ENCODE measurements around the gene HOXD8.
A peak's percentile ranks its signal among the peaks of the same experiment; 100 is the strongest.

HOXD8 gene

DNA sequence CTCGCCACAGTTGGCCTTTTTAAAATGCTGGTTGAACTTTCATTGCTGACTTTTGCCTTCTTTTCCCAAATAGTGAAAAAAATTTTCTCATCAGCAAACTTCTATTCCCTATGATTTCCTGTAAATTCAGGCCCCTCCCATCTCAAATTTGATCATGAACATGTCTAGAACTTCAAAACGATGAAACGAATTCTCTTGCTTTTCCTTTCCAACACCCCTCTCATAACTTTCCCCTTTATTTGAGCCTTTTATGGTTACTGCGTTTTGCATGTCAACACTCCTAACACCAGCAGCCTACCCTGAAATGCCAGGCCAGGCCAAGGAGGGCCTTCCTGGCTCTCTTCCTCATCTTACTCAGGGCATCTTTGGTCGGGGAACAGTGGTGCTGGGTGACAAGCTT, 38.6 kb upstream of the HOXD8 start:
- DNase-seq (ENCODE audit: low spot score), result no peak
- FAIRE-seq, result no peak

DNA sequence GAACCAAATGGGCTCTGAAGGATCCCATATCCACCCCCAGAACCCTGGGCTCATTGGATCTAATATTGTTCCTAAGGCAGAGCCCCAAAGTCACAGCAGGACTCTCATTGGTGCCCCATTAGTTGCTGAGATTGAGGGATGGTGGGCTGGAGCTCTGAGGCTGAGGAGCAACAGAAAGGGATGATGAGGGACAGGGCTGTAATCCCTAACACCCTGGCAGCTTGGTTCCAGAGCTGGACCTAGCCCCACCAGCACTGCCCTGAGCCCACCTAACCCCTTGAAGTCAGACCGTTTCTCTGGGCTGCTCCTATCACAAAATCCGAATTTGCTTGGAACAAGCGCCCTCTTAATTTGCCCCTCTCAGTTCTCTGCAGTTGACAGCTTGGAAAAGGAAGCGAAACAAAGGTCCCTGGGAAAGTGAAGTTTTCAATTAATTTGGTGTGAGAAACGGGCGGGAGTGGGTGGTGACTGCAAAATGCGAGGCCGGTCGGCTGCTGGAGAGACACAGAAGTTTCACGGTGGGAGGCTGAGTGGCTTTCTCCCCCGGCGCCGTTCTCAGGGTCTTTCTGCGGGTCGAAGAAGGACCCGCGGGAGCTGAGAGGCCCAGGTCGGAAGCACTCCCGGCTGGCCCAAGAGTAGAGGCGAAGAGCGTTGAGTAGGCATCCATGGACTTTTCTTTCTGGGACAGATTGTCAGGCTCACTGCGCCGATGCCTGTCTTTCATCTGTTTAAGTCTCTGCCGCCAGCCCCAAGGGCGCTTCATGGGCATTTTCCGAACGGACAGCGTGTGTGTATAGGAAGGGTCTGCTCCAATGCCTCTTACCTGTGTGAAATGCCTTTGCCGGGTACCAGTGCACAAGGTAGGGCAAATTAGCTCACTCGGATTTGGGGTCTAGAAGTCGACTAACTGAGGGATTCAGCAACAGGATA, 37.9 kb upstream of the HOXD8 start:
- no peak for DNase-seq (ENCODE audit: low spot score)

GRCh38 chr2:176092270-176093144, 37.0 kb upstream of the HOXD8 start, which contains the start of gene HOXD13:
Gene HOXD13 (plus strand): TSS chr2:176092721. CDS start chr2:176092891, 170 bp downstream.
- no peak for FAIRE-seq

More for the DNA sequence above, 37.9 kb upstream of the HOXD8 start:
- FAIRE-seq, result no peak

GRCh38 chr2:176093145-176093897, 36.2 kb upstream of the HOXD8 start:
- DNase-seq (ENCODE audit: low spot score) (no peak), FAIRE-seq (no peak)

More at GRCh38 chr2:176092270-176093144, 37.0 kb upstream of the HOXD8 start, which contains the start of gene HOXD13:
- no peak for DNase-seq (ENCODE audit: low spot score)

GRCh38 chr2:176093898-176094249, 35.6 kb upstream of the HOXD8 start:
- FAIRE-seq (no peak), DNase-seq (ENCODE audit: low spot score) (no peak)

DNA sequence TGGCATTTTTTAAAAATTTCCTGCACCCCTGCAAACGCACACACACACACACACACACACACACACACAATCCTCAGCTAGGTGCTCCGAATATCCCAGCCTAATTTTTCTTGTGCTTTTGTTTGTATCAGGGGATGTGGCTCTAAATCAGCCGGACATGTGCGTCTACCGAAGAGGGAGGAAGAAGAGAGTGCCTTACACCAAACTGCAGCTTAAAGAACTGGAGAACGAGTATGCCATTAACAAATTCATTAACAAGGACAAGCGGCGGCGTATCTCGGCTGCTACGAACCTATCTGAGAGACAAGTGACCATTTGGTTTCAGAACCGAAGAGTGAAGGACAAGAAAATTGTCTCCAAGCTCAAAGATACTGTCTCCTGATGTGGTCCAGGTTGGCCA, 35.2 kb upstream of the HOXD8 start:
- FAIRE-seq (no peak), DNase-seq (ENCODE audit: low spot score) (no peak)

- FAIRE-seq (no peak), DNase-seq (ENCODE audit: low spot score) (no peak)
These were observed 34.1 kb upstream of the HOXD8 start for GRCh38 chr2:176095421-176095820.

- peak; percentile 37 for DNase-seq (ENCODE audit: low spot score)
- FAIRE-seq, result no peak
These were observed 33.1 kb upstream of the HOXD8 start for GRCh38 chr2:176096243-176096985.

DNA sequence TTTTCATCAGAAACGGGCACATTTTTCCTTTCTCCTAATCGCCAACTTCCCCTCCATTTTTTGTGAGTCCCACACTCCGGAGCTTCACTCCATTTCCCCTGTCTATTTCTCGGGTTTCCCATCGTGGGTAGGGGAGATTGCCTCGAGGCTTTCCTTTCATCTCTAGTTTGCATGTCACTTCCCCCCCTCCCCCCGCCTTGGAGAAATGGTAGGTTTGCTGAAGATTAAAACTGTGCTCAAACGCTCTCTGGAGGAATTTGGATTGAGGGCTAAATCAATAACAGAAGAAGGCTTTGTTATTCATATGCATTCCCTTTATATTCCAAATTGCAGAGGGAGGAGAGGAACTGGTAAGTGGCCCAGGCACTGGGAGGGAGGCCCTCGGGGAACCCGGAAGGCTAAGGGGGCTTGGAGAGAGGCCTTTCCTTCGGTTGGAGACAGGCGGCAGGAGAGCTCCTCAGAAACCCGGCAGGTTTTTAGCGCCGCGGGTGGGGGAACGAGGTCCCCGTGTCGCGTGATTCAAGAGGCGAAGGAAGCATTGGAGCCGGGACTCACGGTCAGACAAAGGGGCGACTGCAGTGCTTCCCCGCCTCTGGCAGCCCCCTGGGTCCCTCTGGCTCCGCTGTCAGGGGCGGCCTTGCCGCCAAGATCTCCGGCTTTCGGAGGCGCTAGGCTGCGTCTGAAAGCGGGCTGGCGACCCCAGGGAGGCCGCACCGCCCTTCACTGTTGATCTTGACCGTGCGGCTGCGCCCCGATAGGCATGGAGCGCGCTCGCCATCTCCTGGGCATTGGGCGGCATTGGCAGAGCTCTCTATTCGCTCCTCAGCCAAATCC, 32.3 kb upstream of the HOXD8 start:
- DNase-seq (ENCODE audit: low spot score) (peak; percentile 48), FAIRE-seq (peak; percentile 5)

DNA sequence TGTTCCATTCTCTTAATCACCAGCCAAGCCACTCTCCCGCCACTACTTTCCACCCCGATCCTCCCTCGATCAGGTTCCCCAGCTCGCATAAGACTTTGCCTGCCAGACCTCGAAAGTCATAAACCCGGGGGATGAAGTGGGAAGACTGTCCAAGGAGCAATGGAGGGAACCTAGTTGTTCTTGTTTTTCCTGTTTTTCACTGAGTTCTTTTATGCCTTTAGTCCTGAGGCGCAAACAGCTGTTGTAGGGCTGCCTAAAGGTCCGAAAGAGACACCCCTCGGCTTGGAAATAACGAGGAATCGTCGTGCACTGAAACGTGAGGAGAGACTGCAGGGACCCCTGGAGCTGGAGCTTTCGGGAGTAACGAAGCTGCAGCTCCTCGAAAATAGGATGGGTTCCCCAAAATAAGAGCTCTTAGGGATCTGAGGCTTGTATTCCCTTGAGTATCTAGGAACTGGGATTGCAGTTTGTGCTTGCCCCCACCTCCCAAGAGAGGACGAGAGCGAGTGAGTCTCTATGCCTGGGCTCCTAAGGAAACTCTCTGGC, 31.6 kb upstream of the HOXD8 start:
- FAIRE-seq (no peak), DNase-seq (ENCODE audit: low spot score) (no peak)

DNA sequence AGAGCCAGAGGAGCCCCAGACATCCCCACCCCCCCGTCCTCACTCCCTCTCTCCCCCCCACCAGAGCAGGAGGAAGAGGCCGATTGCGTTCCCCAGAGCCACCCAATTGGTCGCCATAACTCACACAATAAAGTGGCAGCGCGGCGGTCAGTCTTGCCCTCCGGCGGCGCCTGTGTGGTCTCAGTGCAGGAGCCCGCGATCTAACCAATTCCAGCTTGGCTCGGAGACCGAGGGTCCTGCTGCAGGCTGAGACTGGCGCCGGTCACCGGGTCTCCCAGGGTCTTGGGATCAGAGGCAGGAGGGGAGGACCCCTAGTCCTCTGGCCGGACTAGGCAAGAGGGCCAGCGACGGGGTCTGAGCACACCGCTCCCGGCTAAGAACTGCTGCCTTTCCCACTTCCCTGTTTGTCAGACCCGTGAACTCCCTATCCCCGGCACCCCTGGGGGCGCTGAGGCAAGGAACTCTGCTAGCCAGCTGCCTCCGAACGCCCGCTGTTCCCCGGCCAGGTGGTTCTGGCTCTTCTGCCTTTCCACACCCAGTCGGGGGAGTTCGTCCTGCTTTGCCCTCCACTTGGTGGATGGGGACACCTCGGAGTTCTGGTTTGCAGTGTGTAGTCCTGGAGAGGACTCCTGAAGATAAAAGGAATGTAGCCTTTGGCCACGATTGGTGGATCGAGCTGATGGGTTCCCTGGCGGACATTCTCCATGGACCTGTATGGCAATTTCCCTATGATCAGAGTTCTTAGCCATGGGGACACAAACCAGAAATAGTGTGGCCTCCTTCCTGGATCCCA, 30.9 kb upstream of the HOXD8 start:
- DNase-seq (ENCODE audit: low spot score) (no peak), FAIRE-seq (no peak)

DNA sequence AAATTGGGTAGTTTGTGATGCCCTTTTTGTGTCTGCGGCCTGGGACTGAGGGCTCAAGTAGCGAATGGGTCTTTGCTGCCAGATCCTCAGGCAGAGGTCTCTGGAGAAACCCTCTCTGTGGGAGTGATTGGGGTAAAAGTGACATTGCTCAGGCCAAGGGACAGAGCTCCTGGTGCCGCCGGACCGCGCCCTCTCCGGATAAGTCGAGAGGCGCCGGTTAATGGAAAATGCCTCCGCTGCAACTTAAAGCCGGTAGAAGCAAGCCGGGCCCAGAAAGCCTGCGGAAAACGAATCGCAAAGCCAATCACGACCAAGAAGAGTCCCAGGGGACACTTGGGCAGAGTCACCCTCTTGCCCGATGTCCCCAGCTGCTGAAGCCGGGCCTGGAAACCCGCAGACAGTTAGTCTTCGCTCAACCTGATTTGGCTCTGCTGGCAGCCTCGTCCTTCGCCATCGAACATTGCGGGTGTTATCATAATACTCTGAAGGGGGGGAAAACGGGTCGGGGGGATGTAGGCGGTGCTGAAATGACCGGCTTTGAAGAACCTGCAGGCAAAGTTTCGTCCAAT, 30.3 kb upstream of the HOXD8 start:
- FAIRE-seq (no peak), DNase-seq (ENCODE audit: low spot score) (no peak)

DNA sequence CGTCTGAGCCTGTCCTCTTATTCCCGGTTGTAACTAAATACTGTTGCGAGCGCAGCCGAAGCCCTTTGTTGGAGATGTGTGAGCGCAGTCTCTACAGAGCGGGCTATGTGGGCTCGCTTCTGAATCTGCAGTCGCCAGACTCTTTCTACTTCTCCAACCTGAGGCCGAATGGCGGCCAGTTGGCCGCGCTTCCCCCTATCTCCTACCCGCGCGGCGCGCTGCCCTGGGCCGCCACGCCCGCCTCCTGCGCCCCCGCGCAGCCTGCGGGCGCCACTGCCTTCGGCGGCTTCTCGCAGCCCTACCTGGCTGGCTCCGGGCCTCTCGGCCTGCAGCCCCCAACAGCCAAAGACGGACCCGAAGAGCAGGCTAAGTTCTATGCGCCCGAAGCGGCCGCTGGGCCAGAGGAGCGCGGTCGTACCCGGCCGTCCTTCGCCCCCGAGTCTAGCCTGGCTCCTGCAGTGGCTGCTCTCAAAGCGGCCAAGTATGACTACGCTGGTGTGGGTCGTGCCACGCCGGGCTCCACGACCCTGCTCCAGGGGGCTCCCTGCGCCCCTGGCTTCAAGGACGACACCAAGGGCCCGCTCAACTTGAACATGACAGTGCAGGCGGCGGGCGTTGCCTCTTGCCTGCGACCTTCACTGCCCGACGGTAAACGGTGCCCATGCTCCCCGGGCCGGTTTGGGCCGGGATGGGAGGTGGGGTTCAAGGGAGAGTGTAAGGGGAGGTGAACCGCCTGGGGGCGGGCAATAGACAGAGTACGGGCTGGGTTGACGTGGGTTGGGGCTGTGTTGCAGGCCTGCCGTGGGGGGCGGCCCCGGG, 29.6 kb upstream of the HOXD8 start, which contains the start of gene HOXD12:
HOXD12 (plus strand) TSS at position 68 of the 819 bp plus-strand sequence; CDS start at position 75, 7 bp downstream.
- FAIRE-seq (no peak), DNase-seq (ENCODE audit: low spot score) (no peak)

- FAIRE-seq, result no peak
- no peak for DNase-seq (ENCODE audit: low spot score)
These were observed 28.9 kb upstream of the HOXD8 start for GRCh38 chr2:176100547-176101140.

DNA sequence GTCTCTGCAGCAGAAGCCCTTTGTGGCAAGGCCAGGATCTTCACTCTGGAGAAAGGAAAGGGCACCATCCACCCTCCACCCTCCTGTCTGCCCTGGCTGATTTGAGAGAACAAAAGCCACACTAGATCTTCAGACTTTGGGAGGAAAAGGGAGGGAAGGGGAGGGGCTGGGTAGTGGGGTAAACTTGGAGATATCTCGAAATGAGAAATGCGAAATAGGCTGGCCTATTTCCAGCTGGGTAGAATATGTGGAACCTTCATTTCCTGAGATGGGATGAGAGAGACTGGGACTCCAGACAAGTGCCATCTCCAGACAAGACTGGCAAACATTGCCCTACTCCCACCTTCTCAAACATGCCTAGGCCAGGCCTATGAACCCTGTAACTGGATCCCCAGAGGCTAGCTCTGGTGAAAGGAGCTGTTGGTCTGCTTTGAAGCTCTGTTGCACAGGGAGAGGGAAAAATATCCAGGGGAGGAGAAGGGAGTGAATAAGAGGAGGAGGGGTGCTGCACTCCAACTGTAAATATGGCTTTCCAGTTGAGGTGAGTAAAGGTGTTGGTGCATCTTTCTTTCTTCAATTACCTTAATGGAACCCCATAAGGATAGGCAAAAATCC, 28.2 kb upstream of the HOXD8 start:
- DNase-seq (ENCODE audit: low spot score), result no peak
- FAIRE-seq, result no peak

- DNase-seq (ENCODE audit: low spot score) (no peak), FAIRE-seq (no peak)
These were observed 27.7 kb upstream of the HOXD8 start for GRCh38 chr2:176101842-176102241.

Data from urothelium cell line (cell line).